ENCODE results near the gene TOX2.

- no peak for TF ChIP-seq CTCF (IDR thresholded peaks at IDR 0.05)
- no peak for TF ChIP-seq POLR2A (IDR thresholded peaks at IDR 0.05)
Measured at GRCh38 chr20:43942667-43943285, 28.1 kb downstream of the TOX2 start.

Data from ovary (tissue), 3 donors.